ENCODE measurements around the gene ANKRD63. TPM values are rescaled to one million over a fixed set of nuclear protein-coding genes. Genes with fewer than 3 reads are reported as not detected.

ANKRD63 gene
- total RNA-seq, 1 experiment from 2014 or later: 0.46 TPM

GRCh38 chr15:40234783-40235182, 48.1 kb downstream of the ANKRD63 start:
- no peak overlapping the region for H3K23ac ChIP-seq (ENCODE audit: insufficient read length, low read depth, low read length)
- no peak overlapping the region for H3K4me3 Mint-ChIP-seq
- H3K36me3 Mint-ChIP-seq (ENCODE audit: insufficient read depth in 1 of 3, low read depth in 3 of 3): peaks cover 3 to 13% (median 3%) of the 10 kb centered on the region in 3 experiments; a peak in 6 of 7 replicates
- no peak overlapping the region for H3K18ac ChIP-seq (ENCODE audit: insufficient read length, low read depth, low read length)
- no peaks in the 10 kb centered on the region for H3K79me1 ChIP-seq (ENCODE audit: insufficient read depth, low read depth, low read length, poor library complexity, severe bottlenecking)
- no CpG with 5 or more reads among the region's 4 CpGs for WGBS (ENCODE audit: extremely low coverage, insufficient read length, low lambda C conversion rate)
- H3K27me3 ChIP-seq (ENCODE audit: insufficient read depth, low read length): no peaks in the 10 kb centered on the region
- H3K27me3 Mint-ChIP-seq (ENCODE audit: low read depth): peaks cover 18% of the 10 kb centered on the region
- H2BK15ac ChIP-seq (ENCODE audit: low read depth, low read length): no peak overlapping the region
- no peak overlapping the region for H3K56ac ChIP-seq (ENCODE audit: insufficient read length, low read depth, low read length)
- peaks cover 8% of the 10 kb centered on the region for H3K23me2 ChIP-seq (ENCODE audit: insufficient read length, low read depth, low read length, poor library complexity, severe bottlenecking)
- H4K5ac ChIP-seq (ENCODE audit: insufficient read length, low read depth, low read length): no peak overlapping the region
- no peak overlapping the region for H2BK12ac ChIP-seq (ENCODE audit: insufficient read length, low read depth, low read length)
- no peak overlapping the region for H2BK20ac ChIP-seq (ENCODE audit: low read depth, low read length, poor library complexity, severe bottlenecking)
- no peak overlapping the region for H2AK5ac ChIP-seq (ENCODE audit: insufficient read length, low read length)
- no peak overlapping the region for H3K27ac ChIP-seq (ENCODE audit: insufficient read length, low read depth, low read length)
- no peaks in the 10 kb centered on the region; the same call in 1 of the 2 replicates for H3K4me1 ChIP-seq (ENCODE audit: insufficient read depth, low read length)
- no peak overlapping the region for H2BK5ac ChIP-seq (ENCODE audit: insufficient read length, low read length)
- DNase-seq: no peak
- peak overlapping the region; percentile 9 to 55 (median 40); a peak in 5 of 7 replicates for H3K27ac Mint-ChIP-seq
- no peak overlapping the region for H2AFZ ChIP-seq (ENCODE audit: low read length)
- H3T11ph ChIP-seq (ENCODE audit: low read length): no peak overlapping the region
- no peak overlapping the region for H2BK120ac ChIP-seq (ENCODE audit: low read depth, low read length, poor library complexity, severe bottlenecking)
- no peaks in the 10 kb centered on the region for H3K9me3 Mint-ChIP-seq
- no peak overlapping the region for H4K8ac ChIP-seq (replicated peaks; ENCODE audit: insufficient read length, low read depth, low read length)
- H4K91ac ChIP-seq (ENCODE audit: insufficient read length, low read depth, low read length): no peak overlapping the region
- no peaks in the 10 kb centered on the region for H4K20me1 ChIP-seq (ENCODE audit: control insufficient read depth, insufficient read depth, insufficient read length)
- H3K79me2 ChIP-seq (ENCODE audit: insufficient read depth, low read length): no peaks in the 10 kb centered on the region
- H3K4me1 Mint-ChIP-seq: peaks cover 26 to 28% of the 10 kb centered on the region in 2 experiments
- H3K14ac ChIP-seq (ENCODE audit: insufficient read depth, low read length): no peak overlapping the region
- H3K9ac ChIP-seq (ENCODE audit: extremely low read depth, insufficient read length, low read length): no peak overlapping the region
- no peak overlapping the region for H3K4me2 ChIP-seq (ENCODE audit: insufficient read depth, insufficient read length, low read length)
- H3K9me3 ChIP-seq (ENCODE audit: control insufficient read depth, low read depth, low read length): no peaks in the 10 kb centered on the region
- no peak overlapping the region for H3K4ac ChIP-seq (ENCODE audit: low read depth, low read length)
- no peak for TF ChIP-seq CTCF (conservative IDR thresholded peaks at IDR 0.05)
